GM12878 (cell line): ENCODE measurements around the gene PTTG1. TPM values are rescaled to one million over a fixed set of nuclear protein-coding genes. Genes with fewer than 3 reads are reported as not detected.
A peak's percentile ranks its signal among the peaks of the same experiment; 100 is the strongest.

Source experiments
- ASH2L ChIP-seq: fragments of 300-600, 200-600 bp; sonication (generic); IDR thresholded peaks from 2 replicates; pipeline ENCODE4 v1.6.1; 2017; ENCODE audit warnings: low read depth, mild to moderate bottlenecking, borderline replicate concordance
- ATF2 ChIP-seq: IDR thresholded peaks from 2 replicates; pipeline ENCODE4 v1.6.1; 2012; ENCODE audit warnings: low read length, inconsistent platforms
- ATF7 ChIP-seq: fragments of 450-650 bp; IDR thresholded peaks from 2 replicates; pipeline ENCODE4 v1.6.1; 2016; ENCODE audit warnings: low read depth, mild to moderate bottlenecking
- BACH1 ChIP-seq: fragments of 450-650 bp; IDR thresholded peaks from 2 replicates; pipeline ENCODE4 v1.6.1; 2017; ENCODE audit warnings: mild to moderate bottlenecking, borderline replicate concordance
- BHLHE40 ChIP-seq, 2 experiments: fragments of 450-650 bp in 1 of 2; IDR thresholded peaks; 2 replicates each; pipeline ENCODE4 v1.6.1; 2011 to 2017; ENCODE audit warnings: low read depth in 2 of 2, borderline replicate concordance in 1 of 2, improper control_type of control experiment in 1 of 2, low read length in 1 of 2, mild to moderate bottlenecking in 1 of 2
- CBX5 ChIP-seq: sonication (generic); IDR thresholded peaks from 2 replicates; pipeline ENCODE4 v1.6.1; 2016; ENCODE audit warnings: low read depth, moderate library complexity, mild to moderate bottlenecking, inconsistent platforms
- CHD1 ChIP-seq: IDR thresholded peaks from 2 replicates; pipeline ENCODE4 v1.6.1; 2012; ENCODE audit warnings: low read depth, low read length, improper control_type of control experiment
- EED ChIP-seq: sonication (generic); IDR thresholded peaks from 2 replicates; pipeline ENCODE4 v1.6.1; 2016; ENCODE audit warnings: antibody characterized with exemption, low read depth
- FOXM1 ChIP-seq: IDR thresholded peaks from 2 replicates; pipeline ENCODE4 v1.6.1; 2012; ENCODE audit warnings: low read depth, mild to moderate bottlenecking, inconsistent platforms, low read length, moderate library complexity
- GATAD2B ChIP-seq: fragments of 450-650 bp; conservative IDR thresholded peaks from 2 replicates; pipeline ENCODE4 v1.6.1; 2017; ENCODE audit warnings: low read depth, mild to moderate bottlenecking, moderate library complexity
- HDGF ChIP-seq: fragments of 450-650 bp; IDR thresholded peaks from 2 replicates; pipeline ENCODE4 v1.6.1; 2016; ENCODE audit warnings: antibody characterized with exemption
- IKZF2 ChIP-seq, 2 experiments: fragments of 450-650 bp; IDR thresholded peaks; 2 replicates each; pipeline ENCODE4 v1.6.1; 2017; ENCODE audit warnings: mild to moderate bottlenecking in 2 of 2, moderate library complexity in 2 of 2
- KDM1A ChIP-seq: fragments of 200-600 bp; sonication (generic); IDR thresholded peaks from 2 replicates; pipeline ENCODE4 v1.6.1; 2016; ENCODE audit warnings: borderline replicate concordance
- NBN ChIP-seq: fragments of 450-650 bp; IDR thresholded peaks from 2 replicates; pipeline ENCODE4 v1.6.1; 2016
- NFXL1 ChIP-seq: fragments of 450-650 bp; IDR thresholded peaks from 2 replicates; pipeline ENCODE4 v1.6.1; 2017; ENCODE audit warnings: antibody characterized with exemption, mild to moderate bottlenecking, borderline replicate concordance
- POLR2AphosphoS5 ChIP-seq: IDR thresholded peaks from 2 replicates; pipeline ENCODE4 v1.6.1; 2011; ENCODE audit warnings: mild to moderate bottlenecking, low read length, inconsistent platforms
- POU2F2 ChIP-seq: IDR thresholded peaks from 3 replicates; pipeline ENCODE4 v1.6.1; 2011; ENCODE audit warnings: low read depth, mild to moderate bottlenecking, low read length, borderline replicate concordance
- RAD51 ChIP-seq: fragments of 450-650 bp; IDR thresholded peaks from 2 replicates; pipeline ENCODE4 v1.6.1; 2016; ENCODE audit warnings: moderate library complexity, mild to moderate bottlenecking, inconsistent platforms
- RCOR1 ChIP-seq: conservative IDR thresholded peaks from 2 replicates; pipeline ENCODE4 v1.6.1; 2012; ENCODE audit warnings: low read depth, low read length, improper control_type of control experiment
- SIX5 ChIP-seq: IDR thresholded peaks from 2 replicates; pipeline ENCODE4 v1.6.1; 2011; ENCODE audit warnings: mild to moderate bottlenecking, low read depth, low read length, moderate library complexity; ENCODE audit not compliant: severe bottlenecking
- SMARCA5 ChIP-seq: fragments of 450-650 bp; IDR thresholded peaks from 2 replicates; pipeline ENCODE4 v1.6.1; 2017; ENCODE audit warnings: mild to moderate bottlenecking
- SMC3 ChIP-seq: IDR thresholded peaks from 2 replicates; pipeline ENCODE4 v1.6.1; 2011; ENCODE audit warnings: low read length, improper control_type of control experiment, borderline replicate concordance
- TARDBP ChIP-seq: IDR thresholded peaks from 2 replicates; pipeline ENCODE4 v1.6.1; 2016; ENCODE audit warnings: borderline replicate concordance
- WRNIP1 ChIP-seq: IDR thresholded peaks from 2 replicates; pipeline ENCODE4 v1.6.1; 2011; ENCODE audit warnings: low read depth, low read length, improper control_type of control experiment, borderline replicate concordance
- ZBED1 ChIP-seq: IDR thresholded peaks from 2 replicates; pipeline ENCODE4 v1.6.1; 2016; ENCODE audit warnings: borderline replicate concordance
- ZBTB40 ChIP-seq: fragments of 450-650 bp; IDR thresholded peaks from 2 replicates; pipeline ENCODE4 v1.6.1; 2016; ENCODE audit warnings: mild to moderate bottlenecking, moderate library complexity, borderline replicate concordance
- ZNF217 ChIP-seq: fragments of 450-650 bp; IDR thresholded peaks from 2 replicates; pipeline ENCODE4 v1.6.1; 2017; ENCODE audit warnings: antibody characterized with exemption, mild to moderate bottlenecking
- polyA plus RNA-seq, 11 experiments: library from polyadenylated mRNA; depleted of rRNA in 4 of 11; unstranded in 6 of 11; stranded (reverse) in 5 of 11; fragments of >200 nt; fragmentation: Nextera tagmentation in 4 of 11; fragmentation: Illumina TruSeq in 1 of 11; extraction: Ambion mirVana in 4 of 11; extraction: Trizol in 1 of 11; gene quantifications; 1 replicate in 1 of 11; 2 replicates in 10 of 11; pipeline versions ENCODE4 v1.2.1 to v1.2.3, GENCODE V29; 2011 to 2016; ENCODE audit warnings: inconsistent platforms in 2 of 11, missing spikeins in 2 of 11, low read depth in 1 of 11
- total RNA-seq, 4 experiments: library from RNA; depleted of rRNA in 3 of 4; stranded (reverse); fragments of >200 nt in 3 of 4; fragmentation: Illumina TruSeq in 1 of 4; extraction: Trizol in 1 of 4; gene quantifications; 2 replicates each; pipeline versions ENCODE4 v1.2.1 to v1.2.3, GENCODE V29; 2013 to 2021

Gene PTTG1
- total and polyA plus RNA-seq, 10 of the 15 experiments (the other 5 are each of a cell fraction or from before 2014, with no cell fraction given), result 154 to 1,033 (median 377) TPM

- 0 out of 2 replicates have a peak, but pooled peaks have one; percentile 39 for TF ChIP-seq RAD51
- peak; percentile 72; the same call in 1 of the 2 replicates for TF ChIP-seq NBN
- TF ChIP-seq WRNIP1, result peak; percentile 79; the same call in 1 of the 2 replicates
- TF ChIP-seq ATF2, result no peak
- TF ChIP-seq TARDBP, result no peak
- TF ChIP-seq SMARCA5, result peak; percentile 70; the same call in 1 of the 2 replicates
- TF ChIP-seq GATAD2B, result 0 out of 2 replicates have a peak, but pooled peaks have one; percentile 44
- TF ChIP-seq RCOR1, result peak; percentile 83; the same call in 1 of the 2 replicates
- no peak for TF ChIP-seq SIX5
- 0 out of 2 replicates have a peak, but pooled peaks have one; percentile 1 for TF ChIP-seq CBX5
- no peak for TF ChIP-seq NFXL1
- TF ChIP-seq CHD1, result 0 out of 2 replicates have a peak, but pooled peaks have one; percentile 46
- TF ChIP-seq ATF7, result peak; percentile 15
- no peak for TF ChIP-seq ZBTB40
- no peak for TF ChIP-seq ZBED1
- TF ChIP-seq BACH1, result no peak
- TF ChIP-seq POU2F2, result 0 out of 3 replicates have a peak, but pooled peaks have one; percentile 18
- 0 out of 2 replicates have a peak, but pooled peaks have one; percentile 33 for TF ChIP-seq POLR2AphosphoS5
- no peak for TF ChIP-seq ZNF217
- no peak for TF ChIP-seq KDM1A
- peak; percentile 83 for TF ChIP-seq SMC3
- TF ChIP-seq BHLHE40 (IDR thresholded peaks at IDR 0.05; ENCODE audit: borderline replicate concordance in 1 of 2, low read depth in 2 of 2, low read length in 1 of 2), result 0 out of 4 replicates have a peak, but pooled peaks have one; percentile 3 to 45
- TF ChIP-seq FOXM1, result peak; percentile 62; the same call in 1 of the 2 replicates
- TF ChIP-seq EED, result peak; percentile 48; the same call in 1 of the 2 replicates
- peak; percentile 40 to 49; a peak in 2 of 4 replicates for TF ChIP-seq IKZF2 (IDR thresholded peaks at IDR 0.05)
- peak; percentile 39; the same call in 1 of the 2 replicates for TF ChIP-seq HDGF
- no peak for TF ChIP-seq ASH2L
These were observed 16.9 kb downstream of the PTTG1 start (continued) for GRCh38 chr5:160438316-160439204.
